ENCODE data around the gene TMEM163.

GRCh38 chr2:134504586-134505336 is 214.0 kb downstream of the TMEM163 start:
- TF ChIP-seq MAX (IDR thresholded peaks at IDR 0.05; ENCODE audit: insufficient read depth, insufficient read length) = no peak
- no peak for TF ChIP-seq POLR2AphosphoS5 (IDR thresholded peaks at IDR 0.05; ENCODE audit: insufficient read depth, low read depth, low read length)
- TF ChIP-seq, protein P1, sequence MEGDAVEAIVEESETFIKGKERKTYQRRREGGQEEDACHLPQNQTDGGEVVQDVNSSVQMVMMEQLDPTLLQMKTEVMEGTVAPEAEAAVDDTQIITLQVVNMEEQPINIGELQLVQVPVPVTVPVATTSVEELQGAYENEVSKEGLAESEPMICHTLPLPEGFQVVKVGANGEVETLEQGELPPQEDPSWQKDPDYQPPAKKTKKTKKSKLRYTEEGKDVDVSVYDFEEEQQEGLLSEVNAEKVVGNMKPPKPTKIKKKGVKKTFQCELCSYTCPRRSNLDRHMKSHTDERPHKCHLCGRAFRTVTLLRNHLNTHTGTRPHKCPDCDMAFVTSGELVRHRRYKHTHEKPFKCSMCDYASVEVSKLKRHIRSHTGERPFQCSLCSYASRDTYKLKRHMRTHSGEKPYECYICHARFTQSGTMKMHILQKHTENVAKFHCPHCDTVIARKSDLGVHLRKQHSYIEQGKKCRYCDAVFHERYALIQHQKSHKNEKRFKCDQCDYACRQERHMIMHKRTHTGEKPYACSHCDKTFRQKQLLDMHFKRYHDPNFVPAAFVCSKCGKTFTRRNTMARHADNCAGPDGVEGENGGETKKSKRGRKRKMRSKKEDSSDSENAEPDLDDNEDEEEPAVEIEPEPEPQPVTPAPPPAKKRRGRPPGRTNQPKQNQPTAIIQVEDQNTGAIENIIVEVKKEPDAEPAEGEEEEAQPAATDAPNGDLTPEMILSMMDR (IDR thresholded peaks at IDR 0.05; ENCODE audit: extremely low read depth in 1 of 2, insufficient read depth in 1 of 2, low read depth in 1 of 2, low read length in 2 of 2) = no peak
- TF ChIP-seq POLR2A (IDR thresholded peaks at IDR 0.05; ENCODE audit: low read depth, low read length) = no peak
- no peak for TF ChIP-seq FOS (IDR thresholded peaks at IDR 0.05; ENCODE audit: borderline replicate concordance, insufficient read depth, low read length)
- TF ChIP-seq GATA2 (IDR thresholded peaks at IDR 0.05; ENCODE audit: insufficient read depth, insufficient read length, low read depth, low read length) = no peak
- no peak for TF ChIP-seq EZH2 (IDR thresholded peaks at IDR 0.05; ENCODE audit: borderline replicate concordance, low read depth, low read length, severe bottlenecking)
- TF ChIP-seq MYC (IDR thresholded peaks at IDR 0.05; ENCODE audit: low read depth, low read length) = no peak
- no peak for TF ChIP-seq JUN (IDR thresholded peaks at IDR 0.05; ENCODE audit: borderline replicate concordance, insufficient read depth, insufficient read length, low read depth)
